ENCODE measurements around the gene MATN4.
"Not testable (repeated sequence)": the region's sequence is repeated elsewhere in the genome, so short reads cannot be mapped to it uniquely, and the experiment has no call there.

The MATN4 gene

DNA sequence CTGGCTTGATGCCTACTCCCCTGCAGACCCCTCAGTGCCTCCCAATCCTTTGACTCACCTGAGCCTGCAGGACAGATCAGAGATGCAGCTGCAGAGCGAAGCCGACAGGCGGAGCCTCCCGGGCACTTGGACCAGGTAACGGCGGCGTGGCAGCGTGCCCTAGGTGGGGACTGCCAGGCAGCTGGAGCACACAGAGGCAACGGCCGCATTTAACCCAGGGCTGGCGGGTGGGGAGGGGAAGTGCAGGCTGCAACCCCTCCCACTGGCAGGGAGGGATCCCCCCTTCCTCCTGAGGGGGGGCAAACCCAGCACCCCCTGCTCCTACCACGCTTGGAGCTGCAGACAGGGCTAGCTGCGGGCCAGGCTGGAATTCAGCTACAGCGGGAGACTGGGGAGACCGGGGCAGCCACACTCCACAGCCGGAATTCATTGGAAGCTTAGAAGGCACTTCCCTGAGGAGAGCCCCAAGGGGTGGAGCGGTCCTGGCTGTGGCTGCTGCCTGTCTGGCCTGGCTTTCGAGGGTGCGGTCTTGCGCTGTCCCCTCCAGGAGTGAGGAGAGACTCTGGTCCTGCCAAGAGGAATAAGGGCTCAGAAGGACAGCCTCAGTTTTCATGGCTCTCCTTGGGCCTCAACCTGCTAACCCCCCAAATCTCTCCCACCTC lies at the start of gene MATN4:
Gene MATN4 (minus strand): TSS at position 183 of the 662 bp plus-strand sequence. CDS start 2,717 bp downstream, outside the sequence.
- no peak for DNase-seq

DNA sequence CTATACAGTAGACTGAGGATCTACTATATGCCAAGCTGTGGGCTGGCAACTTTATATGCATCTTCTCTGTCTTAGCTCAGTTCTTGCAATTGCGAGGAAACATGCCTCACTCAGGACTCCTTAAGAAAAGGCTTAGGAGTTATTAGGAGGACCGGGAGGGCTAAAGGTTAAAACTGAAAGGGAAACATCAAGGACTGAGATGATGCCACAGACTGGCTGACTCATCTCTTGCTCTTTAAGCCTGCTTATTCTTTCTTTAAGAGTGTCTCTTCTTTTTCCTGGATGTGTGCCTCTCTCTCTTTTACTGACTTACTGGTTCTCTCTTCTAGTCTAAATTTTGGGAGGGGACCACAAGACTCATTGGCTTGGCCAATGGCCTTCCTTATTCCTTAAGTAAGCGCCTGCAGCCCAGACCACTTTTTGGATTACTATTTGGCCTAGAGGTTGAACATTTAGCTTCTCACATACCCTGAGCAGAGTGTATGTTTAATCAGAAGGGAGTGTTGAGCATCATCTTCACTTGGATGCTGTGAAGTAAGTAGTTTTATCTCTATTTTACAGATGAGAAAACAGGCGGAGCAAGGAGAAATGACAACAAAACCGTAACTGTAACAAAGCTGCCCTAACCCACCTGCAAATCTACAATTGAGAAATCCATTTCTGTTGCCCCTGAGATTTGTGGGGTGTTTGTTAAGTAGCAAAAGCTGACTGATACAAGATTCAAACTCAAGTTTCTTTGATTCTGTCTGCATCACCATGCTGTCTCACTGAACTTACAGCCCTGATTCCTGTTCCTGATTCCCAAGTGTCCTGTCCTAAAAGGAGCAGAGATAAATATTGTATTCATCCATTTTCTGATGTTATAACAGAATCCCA lies 47.3 kb upstream of the MATN4 start:
- DNase-seq = no peak

DNA sequence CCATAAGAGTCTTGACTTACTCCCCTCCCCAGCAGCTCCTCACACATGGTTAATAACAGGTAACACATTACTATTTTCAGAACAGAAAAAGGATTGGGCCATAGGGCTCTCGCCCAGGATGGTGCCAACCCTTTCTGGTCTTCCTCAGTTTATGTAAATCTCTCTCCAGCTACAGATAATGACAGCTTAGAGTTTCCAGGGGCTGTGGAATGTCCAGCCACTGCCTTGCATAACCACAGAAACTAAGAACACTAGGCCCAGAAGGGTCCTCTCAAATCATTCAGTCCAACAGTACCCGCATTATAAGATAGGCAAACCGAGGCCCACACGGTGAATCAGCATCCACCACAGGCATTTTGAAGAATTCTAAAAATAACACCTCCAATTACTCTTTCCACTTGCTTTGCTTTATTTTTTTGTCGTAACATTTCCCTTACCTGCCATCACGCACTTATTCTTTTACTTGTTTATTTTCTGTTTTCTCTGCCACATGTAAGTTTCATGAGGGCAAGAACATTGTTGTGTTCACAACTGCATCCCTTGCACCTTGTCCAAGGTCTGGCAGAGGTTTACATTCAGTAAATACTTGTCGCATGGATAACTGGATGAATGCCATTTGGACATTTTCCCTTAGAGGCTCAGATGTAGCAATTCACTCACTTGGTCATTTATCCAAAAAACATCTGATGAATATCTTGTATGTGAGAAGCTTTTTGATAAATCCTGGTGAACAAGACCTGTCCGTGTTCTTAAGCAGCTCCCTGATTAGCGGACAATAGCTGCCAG lies 46.5 kb upstream of the MATN4 start:
- DNase-seq = no peak

- no peak for DNase-seq
Observed at GRCh38 chr20:45353746-45354145, 45.6 kb upstream of the MATN4 start.

DNA sequence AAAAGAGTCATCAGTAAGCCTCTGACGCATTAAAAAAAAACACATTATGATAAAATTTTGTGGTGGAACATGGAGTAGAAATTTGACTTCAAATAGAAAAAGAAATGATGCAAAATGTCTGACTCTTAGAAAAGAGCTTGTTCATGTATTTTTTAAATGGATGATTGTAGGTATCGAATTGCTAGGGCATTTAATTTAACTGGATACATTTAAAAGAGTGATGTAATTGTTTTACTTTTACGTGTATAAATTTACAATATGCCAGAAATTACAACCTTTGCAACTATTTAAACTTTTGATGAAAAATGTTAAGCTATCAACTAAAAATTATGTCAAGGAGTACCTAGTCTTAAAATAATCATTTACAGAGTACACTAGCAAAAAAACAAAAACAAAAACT lies 44.6 kb upstream of the MATN4 start:
- no peak for DNase-seq

DNA sequence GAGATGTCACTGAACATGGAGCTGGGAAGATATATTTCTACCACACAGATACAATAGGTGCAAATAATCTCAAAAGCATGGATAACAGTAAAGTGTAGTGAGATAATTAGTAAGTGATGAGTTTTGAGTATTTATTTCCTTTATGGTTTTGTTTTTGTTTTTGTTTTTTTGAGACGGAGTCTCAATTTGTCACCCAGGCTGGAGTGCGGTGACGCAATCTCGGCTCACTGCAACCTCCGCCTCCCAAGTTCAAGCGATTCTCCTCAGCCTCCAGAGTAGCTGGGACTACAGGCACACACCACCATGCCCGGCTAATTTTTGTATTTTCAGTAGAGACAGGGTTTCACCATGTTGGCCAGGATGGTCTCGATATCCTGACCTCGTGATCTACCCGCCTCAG lies 42.7 kb upstream of the MATN4 start:
- not testable (repeated sequence) for DNase-seq

DNA sequence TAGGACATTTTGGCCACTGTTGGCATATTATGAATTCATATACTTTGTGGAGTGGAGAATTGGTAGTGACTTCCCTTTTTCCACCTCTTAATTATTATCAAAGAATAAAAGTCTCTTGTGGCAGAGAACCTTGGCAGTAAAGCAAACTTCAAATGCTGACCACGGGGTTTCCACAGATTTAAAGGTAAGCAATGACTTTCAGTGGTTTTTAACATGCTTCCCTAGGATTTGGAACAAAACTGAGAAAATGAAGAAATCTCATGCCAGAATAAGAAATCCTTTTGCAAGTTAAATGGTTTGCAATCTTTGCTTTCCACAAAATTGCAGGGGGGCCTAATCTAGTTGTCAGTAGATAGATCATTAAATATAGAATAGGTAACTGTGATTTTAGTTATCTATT lies 42.1 kb upstream of the MATN4 start:
- no peak for DNase-seq

- DNase-seq = peak in 1 of 2 experiments; percentile 61
Observed at GRCh38 chr20:45347936-45348778, 40.1 kb upstream of the MATN4 start, which contains the start of gene SDC4. Gene SDC4 (minus strand): TSS chr20:45348424. CDS start chr20:45348384, 40 bp downstream.

DNA sequence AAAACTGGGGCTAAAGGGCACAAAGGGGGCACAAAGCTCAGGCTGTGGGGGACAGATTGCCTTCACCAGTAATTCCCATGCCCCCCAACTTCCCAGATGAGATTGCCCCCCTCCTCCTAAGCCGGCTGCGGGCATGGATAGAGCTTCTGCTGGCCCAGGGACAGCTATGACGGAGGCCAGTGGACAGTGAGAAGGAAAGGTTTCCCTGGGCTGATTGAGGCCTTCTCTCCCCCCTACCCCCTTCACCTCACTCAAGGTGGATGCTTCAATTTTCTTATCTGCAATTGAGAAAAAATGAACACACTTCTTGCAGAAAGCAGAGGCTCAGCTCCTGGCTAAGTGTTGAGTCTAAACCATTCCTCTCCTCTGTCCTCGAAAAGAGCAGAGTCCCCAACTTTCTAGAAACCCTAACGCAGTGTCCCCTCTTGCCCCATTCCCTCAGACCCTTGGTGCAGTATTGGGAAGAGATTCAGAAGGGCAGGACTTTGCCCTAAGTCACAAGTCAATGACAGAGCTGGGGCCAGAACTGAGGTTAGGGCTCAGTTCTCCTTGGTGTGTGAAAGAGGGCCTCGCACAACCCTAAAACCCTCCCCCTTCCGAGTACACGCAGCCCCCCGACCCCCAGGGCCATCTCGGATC lies 39.3 kb upstream of the MATN4 start:
- DNase-seq = no peak

DNA sequence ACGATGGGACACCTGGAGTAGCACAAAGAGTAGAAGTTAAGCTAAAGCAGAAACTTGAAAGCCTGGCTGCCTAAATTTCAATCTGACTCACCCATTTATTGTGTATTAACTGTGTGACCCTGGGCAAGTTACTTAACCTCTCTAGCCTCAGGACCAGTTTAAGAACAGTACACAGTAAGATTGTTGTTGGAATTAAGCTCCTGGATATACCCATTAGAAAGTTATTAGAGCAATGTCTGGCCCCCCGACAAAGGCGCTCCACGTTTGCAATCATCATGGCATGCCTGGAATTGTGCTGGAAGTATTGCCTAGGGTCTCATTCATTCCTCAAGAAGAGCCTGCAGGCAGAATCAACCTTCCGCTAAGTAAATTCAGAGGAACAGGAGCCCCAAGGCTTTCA lies 38.8 kb upstream of the MATN4 start:
- DNase-seq = no peak

- DNase-seq = no peak
Observed at GRCh38 chr20:45346291-45346718, 38.2 kb upstream of the MATN4 start.

DNA sequence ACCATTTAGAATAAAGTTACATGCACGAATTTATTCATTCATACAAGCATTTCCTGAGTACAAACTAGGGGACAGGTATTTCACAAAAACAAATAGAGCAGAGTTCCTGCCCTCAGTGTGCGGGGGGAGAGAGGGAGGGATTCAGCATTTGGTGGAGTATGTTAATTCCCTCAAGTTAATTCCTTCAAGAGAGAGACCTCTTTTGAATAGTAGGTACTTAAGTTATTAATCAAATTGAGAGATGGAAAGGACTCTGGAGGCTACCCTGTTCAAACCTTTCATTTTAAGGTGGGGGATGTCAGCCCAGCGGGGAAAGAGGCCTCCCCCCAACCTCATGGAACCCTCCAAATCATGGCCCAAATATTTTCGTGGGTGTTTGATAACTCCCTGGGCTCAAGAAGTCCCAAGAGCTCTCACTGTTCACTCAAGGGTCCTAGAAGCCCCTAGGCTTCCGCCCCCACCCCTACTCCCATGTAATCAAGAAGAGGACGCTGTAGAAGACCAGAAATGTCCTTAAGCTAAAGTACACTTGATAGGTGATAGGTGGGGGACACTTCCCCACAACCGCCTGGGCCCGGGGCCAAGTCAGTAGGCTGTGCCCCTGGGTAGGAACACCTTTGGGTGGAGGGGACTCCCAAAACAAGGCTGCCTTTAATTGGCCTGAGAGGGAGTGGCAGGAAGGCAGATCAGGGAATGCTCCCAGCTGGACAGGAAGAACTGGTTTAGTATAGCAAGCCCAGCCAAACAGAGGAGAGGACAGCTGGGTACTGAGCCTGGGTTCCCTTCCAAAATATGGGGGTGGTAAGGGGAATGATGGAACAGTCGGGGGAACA lies 37.2 kb upstream of the MATN4 start:
- DNase-seq = peak in 1 of 2 experiments; percentile 11

DNA sequence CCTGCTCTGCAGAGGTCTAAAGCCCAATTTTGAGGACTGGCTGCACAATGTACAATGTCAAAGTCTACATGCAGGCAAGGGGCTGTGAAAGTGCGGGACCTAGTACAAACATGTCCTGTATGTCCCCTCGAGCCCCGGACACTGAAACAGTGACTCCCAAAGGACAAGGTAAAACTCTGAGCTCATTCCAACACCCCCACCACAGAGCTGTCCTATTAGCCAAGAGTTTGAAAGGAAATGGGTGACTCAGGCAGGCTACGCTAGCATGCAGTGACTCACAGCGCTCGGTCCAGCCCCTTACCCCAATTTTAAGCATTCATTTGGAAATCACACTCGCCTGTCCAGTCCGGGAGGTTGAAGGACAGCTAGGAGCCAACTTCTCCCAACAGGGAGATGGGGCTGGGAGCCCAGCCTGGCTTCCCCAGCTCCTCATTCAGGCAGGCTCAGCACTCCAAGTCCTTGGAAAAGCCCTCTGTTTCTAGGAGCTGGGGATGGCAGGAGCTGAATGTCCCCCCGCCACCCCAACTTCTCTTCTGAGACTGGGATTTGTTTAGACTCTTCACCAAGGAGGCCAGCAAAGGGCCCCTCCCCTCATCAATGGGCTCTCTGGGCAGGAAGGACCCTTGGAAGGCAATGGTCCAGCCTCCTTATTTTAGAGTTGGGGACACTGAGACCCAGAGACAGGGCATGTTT lies 36.2 kb upstream of the MATN4 start:
- peak; percentile 71 to 88 for DNase-seq

DNA sequence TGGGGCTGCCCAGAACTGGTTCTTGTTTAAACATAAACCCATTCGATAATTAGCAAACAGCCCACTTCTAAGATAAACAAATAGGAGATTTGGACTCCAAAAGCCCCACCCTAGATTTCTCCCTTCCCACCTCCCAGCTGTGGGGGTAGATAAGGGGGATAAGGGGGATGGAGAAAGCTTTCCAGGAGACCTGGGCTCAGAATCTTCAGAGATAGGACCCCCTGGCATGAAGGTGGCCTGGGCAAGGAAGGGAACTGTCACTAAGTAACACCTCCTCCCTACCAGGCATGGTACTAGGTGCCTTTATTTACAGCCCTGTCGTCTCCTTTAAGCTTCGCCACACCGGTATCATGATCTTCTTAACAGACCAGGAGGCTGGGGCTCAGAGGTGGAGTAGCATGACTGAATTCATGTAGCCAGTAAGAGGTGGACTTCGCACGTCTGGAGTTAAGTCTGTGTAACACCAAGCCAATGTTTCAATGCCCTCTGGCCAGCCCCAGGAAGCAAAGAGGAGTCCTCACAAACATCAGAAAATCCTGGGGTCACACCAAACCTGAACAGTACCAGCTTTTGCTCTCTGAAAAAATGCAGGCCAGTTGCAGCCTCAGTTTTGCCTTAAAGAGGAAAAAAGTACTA lies 35.6 kb upstream of the MATN4 start:
- DNase-seq = no peak

DNA sequence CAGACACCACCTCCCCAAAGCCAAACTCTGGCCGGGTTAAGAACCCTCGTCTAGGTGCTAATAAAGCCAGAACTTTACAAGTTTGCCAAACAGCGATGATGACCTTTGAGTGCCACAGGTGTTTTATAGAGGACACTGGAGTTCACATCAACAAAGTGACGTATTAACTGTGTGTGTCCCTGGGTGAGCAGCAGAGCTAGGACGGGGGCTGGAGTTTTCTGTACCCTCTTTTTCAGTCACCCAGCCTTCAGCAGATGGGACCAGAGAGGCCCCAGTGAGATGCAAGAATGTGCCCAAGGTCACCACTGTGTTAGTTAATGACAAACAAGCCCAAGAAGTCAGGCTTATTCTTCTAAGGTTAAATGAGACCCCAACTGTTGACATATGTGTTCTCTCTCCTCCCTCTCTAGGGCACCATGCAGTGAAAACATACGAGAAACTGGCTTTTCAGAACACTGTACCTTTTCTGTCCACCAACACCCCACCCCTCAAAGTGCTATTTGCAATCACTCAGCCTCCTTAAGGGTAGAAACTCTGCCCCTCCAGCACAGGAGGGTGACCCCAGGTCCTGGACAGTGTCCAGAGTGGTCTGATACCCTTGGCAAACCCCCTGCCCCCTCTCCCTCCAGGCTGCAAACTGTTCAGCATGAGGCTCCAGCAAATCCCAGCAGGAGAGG lies 34.9 kb upstream of the MATN4 start:
- DNase-seq = no peak

- DNase-seq = peak in 1 of 2 experiments; percentile 35
Observed at GRCh38 chr20:45341939-45342854, 34.1 kb upstream of the MATN4 start.

- DNase-seq = no peak
Observed at GRCh38 chr20:45341579-45341938, 33.5 kb upstream of the MATN4 start.

DNA sequence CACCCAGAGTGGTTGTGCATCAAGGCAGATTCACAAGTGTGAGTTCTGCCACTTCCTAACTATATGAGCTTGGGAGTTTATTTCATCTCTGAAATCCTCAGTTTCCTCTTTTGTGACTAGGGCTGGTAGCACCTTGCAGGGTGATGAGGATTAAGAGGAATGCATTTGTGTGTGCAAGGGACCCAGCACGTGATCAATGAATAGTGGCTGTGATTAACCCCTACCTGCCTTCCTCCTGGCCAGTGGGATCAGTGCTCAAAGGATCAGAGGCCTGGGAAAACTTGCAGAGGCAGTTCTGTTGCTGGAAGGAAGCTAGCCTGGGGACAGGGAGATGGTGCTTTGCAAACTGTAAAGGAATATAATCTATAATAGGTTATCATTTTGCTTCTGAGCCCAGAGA lies 32.9 kb upstream of the MATN4 start:
- no peak for DNase-seq
